ENCODE results near the gene INTS3.

DNA sequence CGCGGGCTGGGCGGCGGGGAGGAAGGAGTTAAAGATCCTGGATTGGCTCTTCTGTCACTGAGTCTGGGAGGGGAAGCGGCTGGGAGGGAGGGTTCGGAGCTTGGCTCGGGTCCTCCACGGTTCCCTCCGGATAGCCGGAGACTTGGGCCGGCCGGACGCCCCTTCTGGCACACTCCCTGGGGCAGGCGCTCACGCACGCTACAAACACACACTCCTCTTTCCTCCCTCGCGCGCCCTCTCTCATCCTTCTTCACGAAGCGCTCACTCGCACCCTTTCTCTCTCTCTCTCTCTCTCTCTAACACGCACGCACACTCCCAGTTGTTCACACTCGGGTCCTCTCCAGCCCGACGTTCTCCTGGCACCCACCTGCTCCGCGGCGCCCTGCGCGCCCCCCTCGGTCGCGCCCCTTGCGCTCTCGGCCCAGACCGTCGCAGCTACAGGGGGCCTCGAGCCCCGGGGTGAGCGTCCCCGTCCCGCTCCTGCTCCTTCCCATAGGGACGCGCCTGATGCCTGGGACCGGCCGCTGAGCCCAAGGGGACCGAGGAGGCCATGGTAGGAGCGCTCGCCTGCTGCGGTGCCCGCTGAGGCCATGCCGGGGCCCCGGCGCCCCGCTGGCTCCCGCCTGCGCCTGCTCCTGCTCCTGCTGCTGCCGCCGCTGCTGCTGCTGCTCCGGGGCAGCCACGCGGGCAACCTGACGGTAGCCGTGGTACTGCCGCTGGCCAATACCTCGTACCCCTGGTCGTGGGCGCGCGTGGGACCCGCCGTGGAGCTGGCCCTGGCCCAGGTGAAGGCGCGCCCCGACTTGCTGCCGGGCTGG lies 49.1 kb upstream of the INTS3 start, which contains the start of gene NPR1:
- no peak for TF ChIP-seq CTCF (IDR thresholded peaks at IDR 0.05)
- peak; percentile 83 for TF ChIP-seq EZH2 (IDR thresholded peaks at IDR 0.05)
- TF ChIP-seq EZH2phosphoT487 (IDR thresholded peaks at IDR 0.05), result no peak

Measured in neural progenitor cell (in vitro differentiated cells).